ENCODE results near the gene SFMBT2.

The SFMBT2 gene

DNA sequence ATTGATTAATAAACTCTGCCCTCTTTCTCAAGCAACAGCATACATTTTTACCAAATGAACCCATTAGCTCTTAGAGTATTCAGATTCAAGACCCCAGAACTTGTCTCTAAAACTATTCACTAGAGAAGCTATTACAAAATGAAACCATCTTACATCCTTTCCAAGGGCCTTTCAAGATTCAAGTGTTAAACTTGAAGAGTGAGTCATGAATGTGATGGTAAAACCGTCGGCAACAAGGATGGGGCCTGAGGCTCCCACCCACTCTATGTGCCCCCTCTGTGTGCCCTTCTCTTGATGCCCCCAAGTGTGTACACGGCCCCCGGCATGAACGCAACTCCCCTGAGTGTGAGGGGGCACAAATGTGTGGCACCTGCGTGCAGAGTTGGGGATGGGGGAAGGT lies 46.4 kb downstream of the SFMBT2 start:
- DNase-seq (ENCODE audit: low spot score), result no peak

DNA sequence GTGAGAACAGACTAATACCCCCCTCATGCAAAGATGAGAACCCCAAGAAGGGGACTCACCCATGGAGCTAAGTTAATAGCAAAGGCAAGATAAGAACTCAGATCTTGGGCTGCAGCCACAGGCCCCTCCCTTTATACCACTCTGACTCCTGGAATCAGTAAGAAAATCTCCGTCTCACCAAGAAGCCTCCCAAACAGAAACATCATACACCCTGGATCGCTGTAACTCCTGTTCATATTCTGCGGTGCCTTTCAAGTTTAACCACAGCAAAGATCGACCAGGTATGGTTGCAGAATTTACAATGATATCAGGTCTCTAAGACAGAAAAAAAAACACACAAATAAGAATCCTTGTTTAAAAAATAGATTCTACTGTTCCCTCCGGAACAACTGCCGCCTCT lies 47.1 kb downstream of the SFMBT2 start:
- no peak for DNase-seq (ENCODE audit: low spot score)

DNA sequence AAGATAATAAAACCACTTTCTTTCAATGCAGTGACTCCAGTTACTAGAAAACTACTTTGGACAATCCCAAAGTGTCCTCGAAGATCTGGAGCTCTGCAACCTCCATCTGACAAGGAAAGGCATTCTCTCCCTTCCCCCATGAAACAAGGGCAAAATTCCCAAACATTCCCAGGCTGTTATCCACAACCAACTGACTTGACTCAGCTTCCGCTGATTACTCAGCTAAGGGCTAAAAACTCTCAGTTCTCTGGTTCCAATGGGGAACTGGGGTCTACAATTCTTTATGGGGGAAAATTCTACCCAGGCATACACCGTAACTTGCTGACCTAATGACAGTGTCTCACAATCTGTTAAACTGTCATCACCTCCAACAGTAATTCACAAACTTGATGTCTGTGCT lies 48.4 kb downstream of the SFMBT2 start:
- DNase-seq (ENCODE audit: low spot score), result no peak

DNA sequence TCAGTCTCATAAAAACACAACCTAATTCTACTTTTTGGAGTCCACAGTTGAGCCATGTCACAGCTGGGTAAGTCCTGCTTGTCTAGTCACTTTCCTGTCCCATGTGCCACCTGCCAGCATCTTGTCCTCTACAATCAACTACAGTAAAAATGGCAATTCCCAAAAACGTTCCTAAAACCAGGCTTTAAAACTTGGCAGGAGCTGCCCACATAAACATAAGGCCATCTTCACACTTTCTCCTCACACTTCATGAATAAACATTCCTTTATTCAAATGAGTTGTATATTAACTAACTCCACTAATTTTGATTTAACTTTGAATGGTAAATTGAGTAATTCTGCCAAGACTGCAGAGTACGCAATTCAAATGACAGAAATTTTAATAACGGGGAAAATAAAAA lies 49.5 kb downstream of the SFMBT2 start:
- no peak for DNase-seq (ENCODE audit: low spot score)

DNA sequence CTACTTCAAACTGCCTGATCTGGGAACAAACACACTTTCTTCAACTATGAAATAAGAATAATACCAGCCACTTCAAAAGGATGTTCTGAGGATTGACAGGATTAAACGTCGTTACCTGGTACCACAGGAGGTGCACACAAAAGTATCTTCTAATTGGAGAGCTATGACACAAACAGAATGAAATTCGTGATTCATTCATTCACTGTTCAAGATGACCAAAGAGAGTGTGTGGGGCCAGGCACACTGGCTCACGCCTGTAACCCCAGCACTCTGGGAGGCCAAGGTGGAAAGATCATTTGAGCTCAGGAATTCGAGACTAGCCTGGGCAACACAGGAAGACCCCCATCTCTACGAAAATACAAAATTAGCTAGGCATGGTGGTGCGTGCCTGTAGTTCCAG lies 50.9 kb downstream of the SFMBT2 start:
- DNase-seq (ENCODE audit: low spot score), result no peak

DNA sequence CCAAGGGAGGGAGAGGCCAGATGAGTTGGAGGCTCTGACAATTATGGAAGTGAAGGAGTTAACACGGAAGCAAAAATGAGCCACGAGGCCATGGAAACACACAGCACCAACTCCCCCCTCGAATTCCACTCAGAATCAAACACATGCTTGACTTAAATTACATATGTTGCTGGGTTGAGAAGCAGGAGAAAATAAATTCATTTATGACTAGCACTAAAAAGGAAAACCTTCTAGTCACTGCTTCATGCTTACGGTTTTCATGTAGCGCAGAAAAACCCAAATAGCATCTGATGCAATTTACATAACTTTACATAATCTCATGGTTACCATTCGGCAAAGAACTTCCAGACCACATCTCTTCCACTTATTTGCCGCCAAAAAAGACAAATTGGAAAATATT lies 51.5 kb downstream of the SFMBT2 start:
- no peak for DNase-seq (ENCODE audit: low spot score)

DNA sequence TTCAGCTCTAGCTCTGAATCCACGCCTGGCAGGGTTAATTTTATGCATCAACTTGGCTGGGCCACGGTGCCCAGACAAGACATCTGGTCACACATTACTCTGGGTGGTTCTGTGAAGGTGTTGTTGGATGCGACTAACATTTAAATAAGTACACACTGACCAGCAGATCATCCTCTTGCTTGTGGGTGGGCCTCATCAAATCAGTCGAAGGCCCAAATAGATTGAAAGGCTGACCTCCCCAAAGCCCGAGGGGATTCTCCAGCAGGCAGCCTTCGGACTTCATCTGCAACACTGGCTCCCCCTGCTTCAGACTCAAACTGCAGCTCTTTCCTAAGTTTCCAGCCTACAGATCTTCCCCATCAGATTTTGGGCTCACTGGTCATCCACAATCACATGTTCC lies 53.6 kb downstream of the SFMBT2 start:
- no peak for DNase-seq (ENCODE audit: low spot score)

DNA sequence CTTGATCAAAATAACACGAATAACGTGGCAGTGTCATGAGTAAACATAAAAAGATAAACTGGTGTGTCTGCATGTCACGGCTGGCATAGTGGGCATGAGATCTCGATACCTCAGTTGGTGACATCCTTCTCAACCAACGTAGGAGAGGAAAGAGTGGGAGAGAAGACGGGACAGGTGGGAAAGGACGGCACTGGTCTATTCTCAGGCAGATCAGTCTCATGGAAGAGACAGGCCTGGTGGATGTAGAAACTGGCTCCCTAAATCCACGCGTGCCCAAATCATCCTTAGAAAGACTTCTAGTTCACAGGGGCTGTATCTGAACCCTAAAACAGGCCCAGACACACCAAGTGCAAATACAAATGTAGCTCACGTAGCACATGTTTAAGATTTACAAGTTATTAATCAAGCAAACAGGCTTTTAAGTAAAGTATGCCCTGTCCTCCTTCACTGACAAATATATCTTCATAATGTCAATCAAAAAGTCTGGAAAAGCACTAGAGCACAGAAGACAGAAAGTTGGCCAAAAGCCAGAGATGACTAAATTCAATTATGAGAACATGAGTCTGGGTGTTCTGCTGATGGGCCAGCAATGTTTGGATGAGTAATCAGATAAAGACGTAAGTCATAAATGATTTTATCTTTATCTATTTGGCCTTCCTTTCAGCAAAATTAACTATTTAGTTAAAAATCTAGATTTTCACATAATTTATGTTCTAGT lies 56.3 kb downstream of the SFMBT2 start:
- no peak for DNase-seq (ENCODE audit: low spot score)

DNA sequence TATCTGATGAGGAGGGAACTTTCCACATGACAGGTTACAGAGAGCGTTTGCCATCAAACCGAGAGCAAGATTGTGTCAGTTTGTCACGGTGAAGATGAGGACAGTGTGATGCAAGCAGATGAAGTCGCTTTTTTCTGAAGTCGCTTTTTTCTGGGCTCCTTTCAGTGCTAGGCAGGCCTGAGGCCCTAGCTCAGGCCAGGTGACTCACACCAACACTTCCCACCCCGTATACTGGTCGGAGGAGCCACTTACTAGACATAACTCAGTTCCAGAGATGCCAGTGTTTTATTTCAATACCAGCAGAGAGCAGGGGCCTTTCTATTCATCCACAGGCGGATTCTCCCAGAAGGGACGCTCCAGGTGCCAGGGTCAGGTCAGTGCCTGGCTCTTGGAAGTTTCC lies 58.9 kb downstream of the SFMBT2 start:
- DNase-seq (ENCODE audit: low spot score), result no peak

DNA sequence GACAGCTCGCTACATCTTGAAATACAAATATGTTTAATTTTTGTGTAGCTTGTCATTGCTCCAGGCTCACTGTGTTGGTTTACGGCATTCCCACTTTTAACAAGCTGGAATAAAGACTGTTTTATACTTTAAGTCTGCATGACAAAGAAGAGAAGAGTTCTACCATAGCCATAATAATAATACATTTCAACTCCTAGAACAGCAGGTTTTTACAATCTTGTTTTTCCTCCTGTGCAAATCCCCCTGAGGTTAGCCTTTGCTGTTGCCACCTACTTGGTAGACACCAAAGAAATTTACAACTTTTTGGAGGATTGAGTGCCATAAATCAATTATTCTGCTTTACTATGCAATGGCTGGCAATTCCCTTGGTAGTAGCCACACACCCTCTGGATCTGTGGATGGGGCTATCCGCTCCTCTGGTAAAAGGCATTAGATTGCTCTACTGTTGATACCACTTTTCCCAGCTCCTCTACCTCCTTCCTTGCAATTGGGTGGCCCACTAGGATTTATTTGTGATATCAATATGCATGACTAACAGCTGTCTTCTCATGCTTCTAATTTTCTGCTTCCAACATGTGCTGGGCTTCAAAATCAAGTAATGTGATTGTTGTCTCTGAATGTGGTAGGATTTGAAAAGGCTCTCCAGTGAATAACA lies 60.2 kb downstream of the SFMBT2 start:
- no peak for DNase-seq (ENCODE audit: low spot score)

DNA sequence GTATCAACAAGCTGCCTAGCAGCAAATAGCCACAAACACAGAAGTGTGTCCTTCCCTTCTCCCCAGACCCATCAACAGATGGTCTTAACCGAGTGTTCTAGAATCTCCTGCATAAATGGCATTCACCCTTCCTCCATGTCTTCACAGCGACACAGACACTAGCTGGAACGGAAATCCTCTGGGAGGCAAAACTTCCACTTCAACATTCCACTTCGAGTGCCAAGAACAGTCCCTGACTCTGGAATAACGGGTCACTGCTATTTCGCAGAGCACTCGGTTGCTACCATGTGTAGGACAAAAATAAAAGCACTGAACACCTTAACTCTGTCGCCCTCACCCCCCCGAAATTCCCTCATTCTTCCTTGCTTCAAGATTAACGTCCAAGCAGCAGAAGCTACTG lies 65.1 kb downstream of the SFMBT2 start:
- no peak for DNase-seq (ENCODE audit: low spot score)

DNA sequence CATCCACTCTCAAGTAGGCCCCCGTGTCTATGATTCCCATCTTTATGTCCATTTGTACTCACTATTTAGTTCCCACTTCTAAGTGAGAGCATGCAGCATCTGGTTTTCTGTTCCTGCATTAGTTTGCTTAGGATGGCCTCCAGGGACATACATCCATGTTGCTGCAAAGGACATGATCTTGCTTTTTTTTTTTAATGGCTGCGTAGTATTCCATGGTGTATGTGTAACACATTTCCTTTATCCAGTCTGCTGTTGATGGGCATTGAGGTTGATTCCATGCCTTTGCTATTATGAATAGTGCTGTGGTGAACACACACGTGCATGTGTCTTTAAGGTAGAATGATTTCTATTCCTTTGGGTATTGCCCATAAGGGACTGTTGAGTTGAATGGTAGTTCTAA lies 67.8 kb downstream of the SFMBT2 start:
- DNase-seq (ENCODE audit: low spot score), result no peak

DNA sequence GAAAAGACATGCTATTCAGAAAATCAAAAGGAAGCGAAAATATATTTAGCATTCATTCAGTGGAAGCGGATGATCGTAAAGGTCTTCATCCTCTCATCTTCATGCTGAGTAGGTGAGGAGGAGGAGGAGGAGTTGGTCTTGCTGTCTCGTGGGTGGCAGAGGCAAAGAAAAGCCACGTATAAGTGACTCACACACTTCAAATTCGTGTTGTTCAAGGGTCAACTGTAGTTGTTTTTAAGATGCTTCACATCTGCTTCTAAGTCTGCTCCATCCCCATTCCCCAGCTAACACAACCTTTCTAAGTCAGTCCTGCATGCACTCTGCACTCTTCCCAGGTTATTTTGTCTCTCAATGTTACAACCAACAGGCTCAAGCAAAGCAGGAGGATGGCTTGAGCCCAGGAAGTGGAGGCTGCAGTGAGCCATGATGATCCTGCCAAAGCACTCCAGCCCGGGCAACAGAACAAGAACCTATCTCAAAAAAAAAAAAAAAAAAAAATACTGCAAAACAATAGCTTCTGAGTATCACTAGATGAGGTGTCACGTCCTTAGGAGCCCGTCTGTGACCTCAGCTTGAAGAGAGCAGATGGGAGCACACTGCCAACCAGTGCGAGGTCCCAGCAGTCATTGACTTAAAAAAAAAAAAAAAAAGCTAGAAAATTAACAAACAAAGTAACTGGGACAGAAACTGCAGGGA lies 70.5 kb downstream of the SFMBT2 start:
- peak; percentile 38 for DNase-seq (ENCODE audit: low spot score)

DNA sequence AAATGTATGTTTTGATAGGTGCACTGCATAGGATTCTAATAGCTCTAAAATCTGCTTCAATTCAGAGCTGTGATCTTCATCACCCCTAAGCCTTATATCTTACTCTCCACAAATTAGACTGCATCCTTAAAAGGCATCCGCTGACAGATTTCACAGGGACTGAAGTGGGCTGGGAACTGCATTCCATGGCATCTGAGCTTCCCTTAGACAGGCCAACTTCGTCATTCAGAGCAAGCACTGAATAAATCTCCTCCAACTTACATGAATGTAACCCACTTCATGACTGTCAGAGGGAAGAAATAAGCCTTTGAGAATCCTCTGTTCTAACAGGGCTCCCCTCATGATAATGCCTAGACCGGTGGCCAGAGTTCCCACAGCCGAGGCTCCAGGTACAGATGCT lies 71.3 kb downstream of the SFMBT2 start:
- DNase-seq (ENCODE audit: low spot score), result no peak

DNA sequence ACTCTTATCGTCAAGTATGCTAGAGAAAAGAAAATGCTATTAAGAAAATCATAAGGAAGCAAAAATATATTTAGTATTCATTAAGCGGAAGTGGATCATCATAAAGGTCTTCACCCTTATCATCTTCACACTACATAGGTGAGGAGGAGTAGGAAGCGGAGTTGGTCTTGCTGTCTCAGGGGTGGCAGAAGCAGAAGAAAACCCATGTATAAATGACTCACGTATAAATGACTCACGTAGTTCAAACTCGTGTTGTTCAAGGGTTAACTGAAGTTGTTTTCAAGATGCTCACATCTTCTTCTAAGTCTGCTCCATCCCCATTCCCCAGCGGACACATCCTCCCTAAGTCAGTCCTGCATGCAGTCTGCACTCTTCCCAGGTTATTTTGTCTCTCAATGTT lies 72.4 kb downstream of the SFMBT2 start:
- DNase-seq (ENCODE audit: low spot score), result no peak

DNA sequence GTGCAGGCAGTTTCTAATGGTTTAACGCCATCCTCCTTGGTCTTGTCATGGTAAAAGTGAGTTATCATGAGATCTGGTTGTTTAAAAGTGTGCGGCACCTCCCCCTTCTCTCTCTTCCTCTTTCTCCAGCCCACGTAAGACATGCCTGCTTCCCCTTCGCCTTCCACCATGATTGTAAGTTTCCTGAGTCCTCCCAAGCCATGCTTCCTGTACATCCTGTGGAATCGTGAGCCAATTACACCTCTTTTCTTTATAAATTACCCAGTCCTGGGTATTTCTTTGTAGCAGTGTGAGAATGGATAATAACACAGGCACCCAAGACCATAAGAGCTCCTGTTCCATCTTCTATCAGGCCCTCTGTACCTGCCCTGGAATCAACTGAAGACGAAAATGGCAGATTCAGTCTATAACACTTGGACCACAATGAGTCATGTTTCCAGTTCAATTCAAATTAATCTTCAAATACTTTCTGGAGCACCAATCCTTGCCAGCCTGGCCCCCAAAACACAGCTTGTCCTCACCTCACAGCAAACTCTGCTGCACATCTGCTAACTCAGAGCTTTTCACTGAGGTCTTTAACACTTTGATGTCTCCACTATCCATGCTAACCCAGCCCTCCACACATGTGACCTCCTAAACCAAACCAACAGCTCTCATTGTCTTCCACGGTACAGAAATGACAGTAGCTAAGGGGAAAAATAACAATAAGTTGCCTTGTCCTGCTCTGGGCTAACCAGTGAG lies 73.2 kb downstream of the SFMBT2 start:
- DNase-seq (ENCODE audit: low spot score), result peak; percentile 74

DNA sequence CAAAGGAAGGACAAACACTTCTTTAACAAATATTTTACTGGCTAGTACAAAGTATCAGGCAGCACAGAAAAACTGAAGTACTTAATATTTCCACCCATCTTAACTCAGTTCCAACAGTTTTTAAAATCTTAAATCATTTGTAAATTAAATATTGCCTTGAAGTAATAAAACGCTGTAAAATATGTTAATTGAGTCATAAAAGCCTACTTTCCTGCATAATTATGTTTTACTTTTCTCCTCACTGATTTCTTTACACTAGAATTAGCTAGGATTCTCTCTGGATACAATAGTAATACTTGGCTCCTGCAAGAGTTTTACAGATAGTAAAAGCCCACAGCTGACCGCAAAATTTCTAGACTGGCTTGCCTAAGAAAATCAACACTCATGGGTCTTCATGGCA lies 74.9 kb downstream of the SFMBT2 start:
- DNase-seq (ENCODE audit: low spot score), result no peak

DNA sequence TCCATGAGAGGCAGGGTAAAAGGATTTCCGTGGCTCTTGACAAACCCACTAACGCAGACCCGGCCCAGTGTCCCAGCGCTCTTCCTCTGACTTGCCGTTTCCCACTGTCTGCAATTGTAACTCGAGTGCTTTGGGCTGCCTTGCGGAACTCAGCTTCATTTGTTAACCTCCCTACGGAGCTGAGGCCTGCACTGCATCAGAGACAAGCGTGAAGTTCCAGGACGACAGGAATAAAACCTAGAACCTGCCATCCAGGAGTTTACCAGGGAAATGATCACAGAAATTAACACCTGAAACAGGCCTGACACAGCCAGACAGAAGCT lies 76.2 kb downstream of the SFMBT2 start:
- DNase-seq (ENCODE audit: low spot score), result no peak

DNA sequence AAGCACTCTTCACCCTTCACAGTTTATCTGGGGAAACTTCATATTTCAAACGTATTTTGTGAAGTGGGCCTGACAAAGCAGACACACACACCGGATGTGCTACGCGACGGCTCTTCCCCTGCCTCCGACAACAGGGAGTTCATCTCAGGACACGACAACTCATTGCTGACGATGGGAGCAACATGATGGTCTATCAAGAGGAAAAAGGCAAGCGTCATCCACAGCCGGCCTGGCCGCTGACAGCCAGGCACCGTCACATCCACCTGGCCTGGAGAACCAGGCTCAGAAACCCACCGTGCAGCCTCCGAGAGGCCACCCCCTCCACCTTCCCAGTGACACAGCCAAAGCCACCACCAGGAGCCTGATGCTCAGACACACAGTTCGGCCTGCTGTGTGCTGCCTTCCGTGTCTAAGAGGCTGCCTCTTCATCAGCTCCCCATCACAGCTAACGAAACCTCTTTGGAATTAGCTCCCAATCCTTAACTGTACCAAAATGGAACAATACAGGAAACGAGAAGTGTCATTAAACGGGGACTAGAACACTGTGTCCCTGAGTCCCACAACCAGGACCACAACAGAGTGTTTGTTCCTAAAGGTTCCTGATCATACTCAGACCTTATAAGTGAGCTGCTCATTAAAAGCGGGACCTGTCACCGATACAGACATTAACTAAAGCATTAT lies 76.7 kb downstream of the SFMBT2 start:
- no peak for DNase-seq (ENCODE audit: low spot score)

DNA sequence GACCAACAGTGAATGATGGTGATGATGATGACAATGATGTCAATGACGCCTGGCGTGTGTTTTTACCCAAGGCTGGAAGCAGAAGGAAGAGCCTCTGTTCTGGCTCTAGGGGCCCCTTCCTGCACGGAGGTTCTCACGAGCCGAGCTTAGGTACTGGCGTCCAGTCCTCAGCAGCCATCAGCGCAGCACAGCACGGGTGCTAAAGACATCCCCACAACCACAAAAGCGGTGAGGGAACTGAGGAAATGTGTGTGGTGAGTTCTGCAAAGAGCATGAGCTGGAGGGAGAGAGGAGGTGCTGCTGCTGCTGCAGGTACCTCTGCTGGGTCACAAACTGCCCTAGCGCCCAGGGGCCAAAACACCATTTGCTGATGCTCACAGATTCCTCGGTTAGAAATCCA lies 81.6 kb downstream of the SFMBT2 start:
- no peak for DNase-seq (ENCODE audit: low spot score)

DNA sequence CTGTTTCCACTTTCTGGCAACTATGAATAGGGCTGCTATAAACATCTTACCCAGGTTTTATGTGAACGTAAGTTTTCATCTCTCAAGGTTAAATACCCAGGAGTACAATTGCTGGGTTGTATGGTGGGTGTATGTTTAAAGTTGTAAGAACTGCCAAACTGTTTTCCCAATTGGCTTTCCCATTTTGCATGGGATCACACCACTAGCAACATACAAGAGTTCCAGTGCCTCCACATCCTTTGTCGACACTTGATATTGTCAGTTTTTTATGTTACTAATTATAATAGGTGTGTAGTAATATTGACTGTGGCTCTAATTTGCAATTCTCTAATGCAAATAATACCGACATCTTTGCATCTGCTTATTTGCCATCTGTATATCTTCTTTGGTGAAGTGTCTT lies 82.9 kb downstream of the SFMBT2 start:
- no peak for DNase-seq (ENCODE audit: low spot score)

DNA sequence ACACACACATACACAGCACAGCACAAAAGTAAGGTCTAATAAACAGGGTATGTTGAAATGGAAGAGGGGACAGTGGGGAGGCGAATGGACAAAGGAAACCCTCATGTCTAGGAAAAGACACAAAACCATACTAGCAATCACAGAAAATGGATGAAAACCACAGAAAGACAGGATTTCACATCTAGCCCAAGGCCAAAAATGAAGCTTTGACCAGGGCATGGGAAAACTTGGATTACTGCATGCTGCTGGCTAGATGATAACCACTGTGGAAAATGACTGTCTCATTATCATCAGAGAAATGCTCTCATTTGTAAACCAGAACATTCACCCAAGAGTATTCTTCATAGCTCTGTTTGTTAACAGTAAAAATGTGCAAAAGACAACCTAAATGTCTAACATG lies 88.2 kb downstream of the SFMBT2 start:
- DNase-seq (ENCODE audit: low spot score), result no peak

Data from globus pallidus (tissue), 1 donor.